DOHH2 (cell line): ENCODE data around the gene AFAP1L1.

Experiments
- EZH2phosphoT487 ChIP-seq: fragments of 200-600 bp; sonication (generic); IDR thresholded peaks from 2 replicates; pipeline ENCODE4 v1.6.1; 2017; ENCODE audit warnings: borderline replicate concordance, mild to moderate bottlenecking, antibody characterized with exemption, low read length, moderate library complexity, mixed read lengths
- TF ChIP-seq, protein P1 (sequence below): fragments of 200-600 bp; sonication (generic); IDR thresholded peaks from one replicate; pipeline ENCODE4 v1.5.1; 2014; ENCODE audit warnings: antibody characterized with exemption, mild to moderate bottlenecking, low read depth, low read length; ENCODE audit not compliant: poor library complexity, severe bottlenecking

DNA sequence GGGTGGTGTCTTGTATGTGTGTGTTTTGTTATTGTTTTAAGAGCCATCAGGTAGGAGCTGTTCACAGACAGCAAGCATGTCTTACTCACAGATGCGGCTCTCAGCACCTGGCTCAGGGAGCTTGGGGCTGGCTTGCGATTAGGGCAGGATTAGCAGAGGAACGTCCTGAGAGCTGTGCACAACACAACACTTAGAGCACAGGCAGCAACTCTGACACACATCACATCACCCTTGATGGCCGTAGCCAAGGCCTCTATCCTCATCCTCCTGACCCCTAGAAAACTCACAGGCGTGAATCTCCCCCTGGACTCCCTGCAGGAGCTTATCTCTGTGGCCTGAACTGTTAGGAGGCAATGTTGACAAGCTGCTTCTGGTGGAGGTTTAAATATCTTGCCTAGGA lies 114.5 kb downstream of the AFAP1L1 start:
- TF ChIP-seq, protein P1, sequence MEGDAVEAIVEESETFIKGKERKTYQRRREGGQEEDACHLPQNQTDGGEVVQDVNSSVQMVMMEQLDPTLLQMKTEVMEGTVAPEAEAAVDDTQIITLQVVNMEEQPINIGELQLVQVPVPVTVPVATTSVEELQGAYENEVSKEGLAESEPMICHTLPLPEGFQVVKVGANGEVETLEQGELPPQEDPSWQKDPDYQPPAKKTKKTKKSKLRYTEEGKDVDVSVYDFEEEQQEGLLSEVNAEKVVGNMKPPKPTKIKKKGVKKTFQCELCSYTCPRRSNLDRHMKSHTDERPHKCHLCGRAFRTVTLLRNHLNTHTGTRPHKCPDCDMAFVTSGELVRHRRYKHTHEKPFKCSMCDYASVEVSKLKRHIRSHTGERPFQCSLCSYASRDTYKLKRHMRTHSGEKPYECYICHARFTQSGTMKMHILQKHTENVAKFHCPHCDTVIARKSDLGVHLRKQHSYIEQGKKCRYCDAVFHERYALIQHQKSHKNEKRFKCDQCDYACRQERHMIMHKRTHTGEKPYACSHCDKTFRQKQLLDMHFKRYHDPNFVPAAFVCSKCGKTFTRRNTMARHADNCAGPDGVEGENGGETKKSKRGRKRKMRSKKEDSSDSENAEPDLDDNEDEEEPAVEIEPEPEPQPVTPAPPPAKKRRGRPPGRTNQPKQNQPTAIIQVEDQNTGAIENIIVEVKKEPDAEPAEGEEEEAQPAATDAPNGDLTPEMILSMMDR, result no peak
- TF ChIP-seq EZH2phosphoT487, result no peak
